GM12891 (cell line): ENCODE data around the gene DMD.

ENCODE experiments used
- POLR2A ChIP-seq: IDR thresholded peaks from 2 replicates; pipeline ENCODE4 v1.6.1; 2011; ENCODE audit warnings: low read depth, low read length, control low read depth
- POLR2AphosphoS5 ChIP-seq: IDR thresholded peaks from 2 replicates; pipeline ENCODE4 v1.6.1; 2011; ENCODE audit warnings: low read depth, low read length, control low read depth
- POU2F2 ChIP-seq: IDR thresholded peaks from 2 replicates; pipeline ENCODE4 v1.6.1; 2011; ENCODE audit warnings: low read depth, mild to moderate bottlenecking, control low read depth, low read length, moderate library complexity
- SPI1 ChIP-seq: IDR thresholded peaks from 2 replicates; pipeline ENCODE4 v1.6.1; 2011; ENCODE audit warnings: low read depth, low read length, control low read depth
- TAF1 ChIP-seq: IDR thresholded peaks from 2 replicates; pipeline ENCODE4 v1.6.1; 2011; ENCODE audit warnings: low read depth, low read length, control low read depth

DNA sequence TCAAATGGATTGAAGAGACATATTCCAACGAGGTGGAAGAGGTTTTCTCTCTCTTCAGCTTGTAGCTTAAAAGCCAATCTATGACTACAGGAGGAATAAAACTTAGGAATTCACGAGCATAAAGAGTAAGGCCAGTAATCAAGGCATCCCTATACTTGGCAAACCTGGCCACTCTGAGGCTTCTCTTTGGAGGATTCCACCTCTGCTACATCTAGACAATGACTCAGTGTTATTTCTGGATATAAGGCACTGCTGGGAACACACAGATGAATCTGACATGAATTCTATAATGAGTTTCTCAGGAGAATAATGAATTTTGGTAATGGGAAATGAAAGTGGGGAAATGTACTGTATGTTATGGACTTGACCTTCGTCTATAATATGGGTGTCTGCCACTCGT lies 1123.7 kb downstream of the DMD start:
- TF ChIP-seq SPI1, result no peak
- no peak for TF ChIP-seq TAF1
- no peak for TF ChIP-seq POLR2AphosphoS5
- TF ChIP-seq POLR2A, result no peak
- TF ChIP-seq POU2F2, result no peak
